Eye (tissue), 1 donor: ENCODE results near the gene PPP3CB.
A peak's percentile ranks its signal among the peaks of the same experiment; 100 is the strongest.
"Not testable (repeated sequence)": the region's sequence is repeated elsewhere in the genome, so short reads cannot be mapped to it uniquely, and the experiment has no call there.

Experiments used
- DNase-seq: peaks from one replicate; pipeline ENCODE4 v3.0.0-alpha.2; 2015

Gene PPP3CB

DNA sequence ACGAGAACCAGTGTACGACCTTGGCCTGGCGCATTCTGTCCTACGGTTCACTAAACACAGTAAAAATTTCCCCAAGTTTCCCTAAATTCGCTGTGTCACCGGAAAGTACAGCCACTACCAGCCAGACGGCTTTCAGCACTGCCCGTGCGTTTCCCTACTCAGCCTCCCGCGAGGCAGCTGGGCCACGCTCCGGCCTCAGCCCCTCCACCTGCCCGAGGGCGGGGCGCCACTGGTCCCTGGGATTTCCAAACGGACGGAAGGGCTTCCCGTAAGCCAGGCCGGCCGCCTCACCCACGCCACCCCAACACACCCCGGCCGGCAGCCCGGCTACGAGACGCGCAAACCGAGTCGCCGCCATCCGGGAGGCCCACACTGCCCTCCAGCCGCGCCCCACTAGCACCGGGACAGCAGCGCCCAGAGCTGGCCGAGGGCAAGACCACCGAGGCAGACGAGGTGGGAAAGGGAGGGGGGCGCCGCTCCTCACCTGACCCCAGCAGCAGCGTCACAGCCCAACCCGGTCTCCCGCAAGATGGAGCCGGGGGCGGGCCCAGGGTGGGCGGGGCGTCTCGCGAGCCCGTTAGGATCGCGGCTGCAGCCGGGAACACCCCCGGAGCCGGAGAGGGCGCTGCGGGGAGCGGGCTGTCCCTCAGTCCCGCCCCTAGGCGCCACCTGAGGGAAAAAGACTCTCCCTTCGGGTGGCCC is 82.1 kb downstream of the PPP3CB start, which contains the start of gene ANXA7:
ANXA7 (minus strand) TSS at position 531 of the 702 bp plus-strand sequence. CDS start 13,202 bp downstream, outside the sequence.
- DNase-seq: peak; percentile 96

- DNase-seq: no peak
These were observed 82.7 kb downstream of the PPP3CB start for GRCh38 chr10:73413108-73413527.

DNA sequence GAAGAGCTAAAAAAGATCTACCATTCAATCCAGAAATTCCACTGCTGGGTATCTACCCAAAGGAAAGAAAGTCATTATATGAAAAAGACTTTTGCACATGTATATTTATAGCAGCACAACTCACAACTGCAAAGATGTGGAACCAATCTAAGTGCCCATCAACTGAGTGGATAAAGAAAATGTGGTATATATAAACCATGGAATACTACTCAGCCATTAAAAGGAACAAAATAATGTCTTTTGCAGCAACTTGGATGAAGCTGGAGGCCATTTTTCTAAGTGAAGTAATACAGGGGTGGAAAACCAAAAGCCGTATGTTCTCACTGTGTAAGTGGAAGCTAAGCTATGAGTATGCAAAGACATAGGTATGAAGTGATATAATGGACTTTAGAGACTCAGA is 84.9 kb downstream of the PPP3CB start:
- no peak for DNase-seq

DNA sequence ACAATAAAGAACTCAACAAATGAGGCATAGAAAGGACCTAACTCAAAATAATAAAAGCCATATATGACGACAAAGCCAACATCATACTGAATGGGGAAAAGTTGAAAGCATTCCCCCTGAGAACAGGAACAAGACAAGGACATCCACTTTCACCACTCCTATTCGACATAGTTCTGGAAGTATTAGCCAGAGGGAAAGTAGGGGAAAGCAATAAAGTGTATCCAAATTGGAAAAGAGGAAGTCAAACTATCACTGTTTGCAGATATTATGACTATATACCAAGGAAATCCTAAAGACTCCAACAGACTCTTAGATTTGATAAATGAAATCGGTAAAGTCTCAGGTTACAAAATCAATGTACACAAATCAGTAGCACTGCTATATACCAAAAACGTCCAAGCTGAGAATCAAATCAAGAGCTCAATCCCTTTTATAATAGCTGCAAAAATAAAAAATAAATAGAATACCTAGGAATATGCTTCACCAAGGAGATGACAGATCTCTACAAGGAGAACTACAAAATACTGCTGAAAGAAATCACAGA is 86.8 kb downstream of the PPP3CB start:
- DNase-seq: no peak

DNA sequence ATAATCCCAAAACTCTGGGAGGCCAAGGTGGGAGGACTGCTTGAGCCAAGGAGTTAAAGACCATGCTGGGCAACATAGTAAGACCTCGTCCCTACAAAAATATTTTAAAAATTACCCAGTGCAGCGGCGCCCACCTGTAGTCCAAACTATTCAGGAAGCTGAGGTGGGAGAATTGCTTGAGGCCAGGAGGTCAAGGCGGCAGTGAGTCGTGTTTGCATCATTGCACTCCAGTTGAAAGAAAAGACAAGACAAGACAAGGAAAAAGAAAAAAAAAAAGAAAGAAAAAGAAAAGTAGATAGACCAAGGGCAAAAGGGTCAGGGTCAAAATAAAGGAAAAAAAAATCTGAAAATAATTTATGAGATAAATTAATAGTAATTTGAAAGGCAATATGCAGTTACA is 87.8 kb downstream of the PPP3CB start:
- no peak for DNase-seq

DNA sequence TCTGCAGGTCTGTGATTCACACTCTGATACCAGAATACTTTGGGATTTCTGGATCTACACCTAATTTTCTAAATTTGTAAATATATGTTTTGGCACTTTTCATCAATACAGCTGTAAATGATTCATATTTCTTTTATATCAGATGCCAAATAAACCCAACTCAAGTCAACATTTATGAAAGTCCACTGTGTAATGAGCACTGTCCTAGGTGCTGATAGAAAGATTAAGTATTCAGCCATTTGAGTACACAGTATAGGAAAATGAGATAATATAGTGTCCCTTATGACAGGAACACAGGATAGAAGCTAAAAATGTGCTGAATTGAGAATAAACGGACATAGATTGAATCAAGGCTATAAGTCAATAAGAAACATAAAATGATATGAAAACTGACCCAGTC is 88.3 kb downstream of the PPP3CB start:
- no peak for DNase-seq

DNA sequence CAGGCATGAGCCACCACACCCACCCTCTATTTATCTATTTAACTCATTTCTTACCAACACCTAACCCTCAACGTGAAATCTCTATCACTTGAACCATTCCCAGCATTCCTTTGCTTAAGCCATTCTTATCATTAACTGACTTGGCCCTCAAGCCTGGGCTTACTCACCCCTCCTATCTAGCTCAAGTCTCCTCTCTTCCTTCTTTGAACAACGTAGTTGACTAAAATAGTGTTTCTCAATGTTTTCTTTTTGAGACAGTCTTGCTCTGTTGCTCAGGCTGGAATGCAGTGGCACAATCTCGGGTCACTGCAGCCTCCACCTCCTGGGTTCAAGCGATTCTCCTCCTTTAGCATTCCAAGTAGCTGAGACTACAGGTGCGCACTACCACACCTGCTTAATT is 89.0 kb downstream of the PPP3CB start:
- DNase-seq: no peak

DNA sequence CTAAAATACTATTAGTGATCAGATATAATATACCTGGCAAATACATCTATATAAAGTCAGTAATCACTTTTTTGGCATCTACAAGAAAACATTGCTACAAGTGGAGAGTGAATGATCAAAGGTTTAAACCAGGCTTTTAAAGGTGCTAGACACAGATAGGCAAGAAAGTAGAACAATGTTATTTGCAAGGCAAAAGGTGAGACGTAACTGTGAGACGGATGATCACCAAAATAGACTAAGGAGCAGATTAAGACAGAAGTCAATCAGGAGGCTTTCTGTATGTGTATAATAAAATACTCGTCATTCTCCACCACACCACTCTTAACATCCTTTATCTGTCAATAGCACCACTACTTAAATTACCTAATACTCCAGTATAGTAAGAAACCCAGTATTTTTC is 90.3 kb downstream of the PPP3CB start:
- no peak for DNase-seq

- DNase-seq: no peak
These were observed 91.1 kb downstream of the PPP3CB start for GRCh38 chr10:73404690-73405089.

- no peak for DNase-seq
These were observed 94.2 kb downstream of the PPP3CB start for GRCh38 chr10:73401636-73402035.

- no peak for DNase-seq
These were observed 96.8 kb downstream of the PPP3CB start for GRCh38 chr10:73399063-73399462.

DNA sequence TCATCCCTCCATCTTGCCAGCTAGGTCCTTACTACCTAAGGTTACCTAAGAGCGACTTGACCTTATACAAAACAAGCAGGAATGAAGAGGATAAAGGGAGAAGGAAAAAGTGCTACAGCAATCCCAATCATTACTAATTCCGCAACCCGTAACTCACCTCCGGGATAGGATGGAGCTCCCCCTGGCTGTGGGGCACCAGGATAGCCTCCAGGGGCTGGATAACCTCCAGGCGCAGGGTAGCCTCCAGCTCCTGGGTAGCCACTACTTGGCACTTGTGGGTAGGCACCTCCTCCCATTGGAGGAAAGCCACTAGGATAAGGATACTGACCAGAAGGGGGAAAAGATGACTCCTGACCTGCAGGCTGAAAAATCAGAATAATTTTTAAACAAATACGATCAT is 97.8 kb downstream of the PPP3CB start:
- DNase-seq: no peak

GRCh38 chr10:73394325-73394724 is 101.5 kb downstream of the PPP3CB start:
- not testable (repeated sequence) for DNase-seq

DNA sequence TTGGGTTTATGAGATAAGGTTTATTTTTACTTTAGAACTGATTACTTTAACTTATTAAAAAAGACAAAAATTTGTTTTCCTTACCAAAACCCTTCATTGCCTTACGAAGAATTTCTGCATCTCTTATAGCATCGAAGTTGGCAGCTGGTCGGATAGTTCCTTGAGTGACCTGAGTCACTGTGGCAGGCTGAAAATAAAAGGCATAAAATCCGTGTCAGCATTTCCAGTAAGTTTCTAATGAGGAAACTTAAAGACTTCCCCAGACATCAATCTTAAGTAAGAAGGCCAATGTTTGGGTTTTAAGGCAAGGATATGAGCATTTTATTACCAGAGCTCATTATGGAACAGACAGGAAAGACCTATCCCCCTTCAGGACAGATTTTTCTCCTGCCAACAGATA is 107.6 kb downstream of the PPP3CB start:
- DNase-seq: no peak

DNA sequence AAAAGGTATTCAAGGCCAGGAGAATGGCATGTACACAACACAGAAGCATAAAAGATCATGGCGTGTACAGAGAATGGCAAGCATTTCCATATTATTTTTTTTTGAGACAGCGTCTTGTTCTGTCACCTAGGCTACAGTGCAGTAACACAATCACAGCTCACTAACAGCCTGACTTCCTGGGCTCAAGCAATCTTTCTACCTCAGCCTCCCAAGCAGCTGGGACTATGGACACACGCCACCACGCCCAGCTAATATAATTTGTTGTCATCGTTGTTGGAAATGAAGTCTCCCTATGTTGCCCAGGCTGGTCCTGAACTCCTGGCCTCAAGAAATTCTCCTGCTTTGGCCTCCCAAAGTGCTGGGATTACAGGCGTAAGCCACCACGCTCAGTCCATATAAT is 109.2 kb downstream of the PPP3CB start:
- DNase-seq: no peak
